ENCODE data around the gene VAV3. TPM values are rescaled to one million over a fixed set of nuclear protein-coding genes. Genes with fewer than 3 reads are reported as not detected.

VAV3 gene
- total and polyA plus RNA-seq, 2 of the 8 experiments (the other 6 are each of a cell fraction or from before 2014, with no cell fraction given) = 2.9 to 7.9 TPM

- TF ChIP-seq CHD7 (IDR thresholded peaks at IDR 0.05; ENCODE audit: insufficient replicate concordance, low read length) (no peak), CTBP2 (IDR thresholded peaks at IDR 0.05; ENCODE audit: borderline replicate concordance, insufficient read depth, insufficient read length, low read length) (no peak)
Observed at GRCh38 chr1:107626073-107626796, 338.7 kb downstream of the VAV3 start (continued).
